Kidney (tissue), 14 donors: Measurements from ENCODE around the gene SMC4. TPM values are rescaled to one million over a fixed set of nuclear protein-coding genes. Genes with fewer than 3 reads are reported as not detected.

Experiments used
- DNase-seq, 5 donors: peaks; one replicate each; pipeline ENCODE4 v3.0.0-alpha.2; 2013 to 2020
- FAIRE-seq: peaks from 2 replicates; lab custom pipeline; 2012; peaks lifted over from hg19 to GRCh38; lab: Jason Lieb, UNC
- H3K27ac ChIP-seq, 2 donors: one replicate each; pipeline ENCODE4 v1.7.0; 2013; ENCODE audit warnings: low read depth in 2 of 2, low read length in 2 of 2, inconsistent platforms in 1 of 2
- H3K27me3 ChIP-seq: one replicate; pipeline ENCODE4 v1.7.1; 2013; ENCODE audit warnings: low read length, inconsistent platforms; ENCODE audit not compliant: control insufficient read depth, insufficient read depth
- H3K36me3 ChIP-seq, 3 donors: one replicate each; pipeline versions ENCODE4 v1.7.0 to v1.7.1; 2013; ENCODE audit warnings: low read length in 3 of 3, control low read depth in 1 of 3, inconsistent platforms in 1 of 3; ENCODE audit not compliant: insufficient read depth in 3 of 3, control insufficient read depth in 2 of 3
- H3K4me1 ChIP-seq, 3 donors: one replicate each; pipeline versions ENCODE4 v1.7.0 to v1.7.1; 2013; ENCODE audit warnings: low read length in 3 of 3, inconsistent platforms in 1 of 3, low read depth in 1 of 3; ENCODE audit not compliant: control insufficient read depth in 2 of 3, insufficient read depth in 2 of 3
- H3K4me3 ChIP-seq, 3 donors: one replicate each; pipeline versions ENCODE4 v1.7.0 to v1.8.1; 2013; ENCODE audit warnings: low read length in 3 of 3, control low read depth in 1 of 3, inconsistent platforms in 1 of 3
- H3K9ac ChIP-seq, 3 donors: one replicate each; pipeline versions ENCODE4 v1.7.0 to v1.7.1; 2013; ENCODE audit warnings: low read length in 3 of 3, control low read depth in 1 of 3, inconsistent platforms in 1 of 3
- H3K9me3 ChIP-seq, 3 donors: one replicate each; pipeline versions ENCODE4 v1.7.0 to v1.7.1; 2013; ENCODE audit warnings: low read length in 3 of 3, control low read depth in 1 of 3, inconsistent platforms in 1 of 3; ENCODE audit not compliant: control insufficient read depth in 2 of 3, insufficient read depth in 1 of 3
- intact Hi-C: fragments of 100-400 bp; cut with DNase I; formaldehyde crosslinking; loops from one replicate; pipeline ENCODE4 v1.11.1; 2022
- microRNA-seq: library from miRNA; unstranded; fragments of <30 nt; microRNA quantifications from one replicate; pipeline ENCODE4 v1.2.0, GENCODE V29; 2020
- polyA plus RNA-seq: library from polyadenylated mRNA; stranded (reverse); fragments of 350-450 nt; fragmentation: Illumina TruSeq; extraction: RNeasy Lipid Tissue Mini Kit (QIAGEN cat#74804); gene quantifications from one replicate; pipeline ENCODE4 v1.2.3, GENCODE V29; 2014; ENCODE audit warnings: low read depth, low replicate concordance; ENCODE audit not compliant: insufficient read depth
- total RNA-seq: library from RNA; stranded (reverse); fragmentation: NEBNext Ultra II Directional; extraction: Animal tissue kit (Norgen Biotek cat#: 25700); gene quantifications from one replicate; pipeline ENCODE4 v1.2.1, GENCODE V29; 2021
- TF ChIP-seq, protein P1 (sequence below): IDR thresholded peaks from 3 replicates; pipeline ENCODE4 v1.5.1; 2012; ENCODE audit warnings: mild to moderate bottlenecking, moderate library complexity, borderline replicate concordance; ENCODE audit not compliant: insufficient read depth; ENCODE audit errors: extremely low read depth
- donor health status: control.
- donor health status: control.
- donor health status: control.
- donor health status: control.
- donor health status: control.
- donor health status: DM: yes; HTN: yes; CAD: no.
- donor health status: Normal renal cell carcinoma (clear cell type).

The SMC4 gene
- total and polyA plus RNA-seq, 2 donors from 2014 or later: 7.4 to 24.5 TPM

DNA sequence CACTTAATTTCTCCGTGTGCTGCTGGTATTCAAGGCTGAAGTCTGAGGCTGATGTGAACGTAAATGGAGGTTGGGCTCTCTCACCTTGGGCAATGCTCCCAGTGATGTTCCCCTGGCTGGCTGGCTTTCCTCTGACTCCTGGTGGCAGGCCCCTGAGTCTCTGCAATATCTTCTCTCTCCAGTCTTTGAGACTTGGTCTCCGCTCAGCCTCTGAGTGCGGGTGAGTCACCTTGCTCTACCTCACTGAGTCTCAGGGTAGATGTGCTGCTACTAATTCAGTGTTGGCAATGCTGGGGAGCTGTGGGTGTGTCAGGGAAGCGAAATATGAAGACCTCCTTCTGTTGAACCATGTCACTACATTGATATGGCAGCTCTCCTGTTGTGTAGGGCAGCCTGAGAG lies 81.5 kb downstream of the SMC4 start:
- Histone ChIP-seq H3K36me3 (no peaks in the 10 kb centered on the region), H3K9ac (no peak overlapping the region), H3K9me3 (no peaks in the 10 kb centered on the region), H3K27ac (no peak overlapping the region), H3K27me3 (no peaks in the 10 kb centered on the region), H3K4me3 (no peak overlapping the region), H3K4me1 (peaks cover 0 to 1% (median 0%) of the 10 kb centered on the region in 3 donors)
- TF ChIP-seq, protein P1, sequence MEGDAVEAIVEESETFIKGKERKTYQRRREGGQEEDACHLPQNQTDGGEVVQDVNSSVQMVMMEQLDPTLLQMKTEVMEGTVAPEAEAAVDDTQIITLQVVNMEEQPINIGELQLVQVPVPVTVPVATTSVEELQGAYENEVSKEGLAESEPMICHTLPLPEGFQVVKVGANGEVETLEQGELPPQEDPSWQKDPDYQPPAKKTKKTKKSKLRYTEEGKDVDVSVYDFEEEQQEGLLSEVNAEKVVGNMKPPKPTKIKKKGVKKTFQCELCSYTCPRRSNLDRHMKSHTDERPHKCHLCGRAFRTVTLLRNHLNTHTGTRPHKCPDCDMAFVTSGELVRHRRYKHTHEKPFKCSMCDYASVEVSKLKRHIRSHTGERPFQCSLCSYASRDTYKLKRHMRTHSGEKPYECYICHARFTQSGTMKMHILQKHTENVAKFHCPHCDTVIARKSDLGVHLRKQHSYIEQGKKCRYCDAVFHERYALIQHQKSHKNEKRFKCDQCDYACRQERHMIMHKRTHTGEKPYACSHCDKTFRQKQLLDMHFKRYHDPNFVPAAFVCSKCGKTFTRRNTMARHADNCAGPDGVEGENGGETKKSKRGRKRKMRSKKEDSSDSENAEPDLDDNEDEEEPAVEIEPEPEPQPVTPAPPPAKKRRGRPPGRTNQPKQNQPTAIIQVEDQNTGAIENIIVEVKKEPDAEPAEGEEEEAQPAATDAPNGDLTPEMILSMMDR: no peak
- intact Hi-C loops: no loop called here
- no peak for FAIRE-seq
- no peak for DNase-seq

DNA sequence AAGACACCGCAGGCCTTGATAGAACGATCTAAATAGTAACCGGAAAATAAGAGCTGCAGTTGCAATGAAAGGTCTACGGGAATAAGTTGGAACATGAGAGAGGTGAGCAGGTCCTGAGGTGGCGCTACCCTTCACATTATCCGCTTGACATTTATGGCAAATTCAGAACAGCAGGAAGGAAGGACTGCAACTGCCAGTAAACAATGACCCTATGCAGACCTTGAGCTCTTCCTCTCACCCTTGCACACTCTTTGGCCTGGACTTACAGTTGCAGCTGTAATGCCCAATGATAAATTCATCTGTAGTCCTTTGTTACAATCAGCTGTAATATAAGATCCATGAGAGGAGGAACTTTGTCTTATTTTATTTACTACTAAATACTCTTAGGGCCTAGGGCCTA lies 82.4 kb downstream of the SMC4 start:
- TF ChIP-seq, protein P1: no peak
- peaks cover 0 to 4% (median 0%) of the 10 kb centered on the region in 3 donors for H3K4me1 ChIP-seq
- H3K27ac ChIP-seq: no peak overlapping the region
- no peaks in the 10 kb centered on the region for H3K27me3 ChIP-seq
- H3K4me3 ChIP-seq: no peak overlapping the region
- FAIRE-seq (no peak), DNase-seq (peak in 1 of 5 donors; percentile 5)
- H3K9ac ChIP-seq: no peak overlapping the region
- no peaks in the 10 kb centered on the region for H3K36me3 ChIP-seq
- no peaks in the 10 kb centered on the region for H3K9me3 ChIP-seq
- intact Hi-C loops: no loop called here

DNA sequence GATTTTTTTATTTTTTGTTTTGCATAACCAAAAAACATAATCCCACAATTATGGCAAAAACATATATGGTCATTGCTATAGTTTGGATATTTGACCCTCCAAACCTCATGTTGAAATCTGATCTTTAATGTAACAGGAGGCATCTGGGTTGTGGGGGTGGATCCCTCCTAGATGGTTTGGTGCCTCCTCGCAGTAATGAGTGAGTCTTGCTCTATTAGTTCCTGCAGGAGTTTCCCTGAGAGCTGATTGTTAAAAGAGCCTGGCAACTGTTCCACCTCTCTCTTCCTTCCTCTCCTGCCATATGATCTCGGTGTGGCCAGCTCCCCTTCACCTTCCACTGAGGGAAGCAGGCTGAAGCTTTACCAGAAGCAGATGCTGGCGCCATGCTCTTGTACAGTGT lies 83.3 kb downstream of the SMC4 start:
- Histone ChIP-seq H3K4me3 (no peak overlapping the region), H3K27me3 (no peaks in the 10 kb centered on the region), H3K36me3 (no peaks in the 10 kb centered on the region), H3K27ac (no peak overlapping the region), H3K9ac (no peak overlapping the region), H3K4me1 (peaks cover 0 to 4% (median 0%) of the 10 kb centered on the region in 3 donors), H3K9me3 (no peaks in the 10 kb centered on the region)
- FAIRE-seq (no peak), DNase-seq (peak in 3 of 5 donors; percentile 15 to 54 (median 44))
- TF ChIP-seq, protein P1: no peak
- intact Hi-C loops: no loop called here

Small RNAs within 50 kb of the gene (microRNA-seq; reads per million reads assigned to microRNA genes)
- gene MIR15B (1,105 reads per million, percentile 79 among the genes with 10 or more reads in this experiment), gene MIR16-2 (421 reads per million, percentile 71 among the genes with 10 or more reads in this experiment)

Other genes starting within 250 kb of the SMC4 start
- 0.63 TPM for gene C3orf80, start 174.2 kb upstream of the SMC4 start, total RNA-seq
- gene C3orf80, start 174.2 kb upstream of the SMC4 start, polyA plus RNA-seq: 0.13 TPM
- gene IFT80, start 425 bp upstream of the SMC4 start, total RNA-seq: 36.6 TPM
- gene IFT80, start 425 bp upstream of the SMC4 start, polyA plus RNA-seq: 17.5 TPM
- gene TRIM59, start 50.1 kb downstream of the SMC4 start, total RNA-seq: 4.8 TPM
- 0.84 TPM for gene TRIM59, start 50.1 kb downstream of the SMC4 start, polyA plus RNA-seq
- 37.9 TPM for gene KPNA4, start 165.9 kb downstream of the SMC4 start, total RNA-seq
- gene KPNA4, start 165.9 kb downstream of the SMC4 start, polyA plus RNA-seq: 11.7 TPM